Stomach smooth muscle (tissue), 2 donors: ENCODE measurements around the gene RUBCN.
"Not testable (repeated sequence)": the region's sequence is repeated elsewhere in the genome, so short reads cannot be mapped to it uniquely, and the experiment has no call there.

Experiments
- H3K27ac ChIP-seq: one replicate; pipeline ENCODE4 v1.7.0; 2013; ENCODE audit warnings: mild to moderate bottlenecking, low read length, inconsistent platforms
- H3K27me3 ChIP-seq, 2 donors: one replicate each; pipeline ENCODE4 v1.7.0; 2013; ENCODE audit warnings: low read length in 2 of 2; ENCODE audit not compliant: insufficient read depth in 2 of 2, control insufficient read depth in 1 of 2
- H3K36me3 ChIP-seq, 2 donors: one replicate each; pipeline ENCODE4 v1.7.0; 2013; ENCODE audit warnings: low read length in 2 of 2; ENCODE audit not compliant: control insufficient read depth in 2 of 2, insufficient read depth in 2 of 2
- H3K4me1 ChIP-seq: one replicate; pipeline ENCODE4 v1.7.0; 2013; ENCODE audit warnings: low read length; ENCODE audit not compliant: control insufficient read depth, insufficient read depth
- H3K4me3 ChIP-seq, 2 donors: one replicate each; pipeline ENCODE4 v1.7.0; 2013; ENCODE audit warnings: low read length in 2 of 2
- H3K9ac ChIP-seq, 2 donors: one replicate each; pipeline ENCODE4 v1.7.0; 2013; ENCODE audit warnings: low read length in 2 of 2, mild to moderate bottlenecking in 1 of 2
- H3K9me3 ChIP-seq, 2 donors: one replicate each; pipeline ENCODE4 v1.7.0; 2013; ENCODE audit warnings: low read length in 2 of 2; ENCODE audit not compliant: control insufficient read depth in 2 of 2
- donor health status: healthy.
- donor health status: Pancreatic carcinoma.

The RUBCN gene

DNA sequence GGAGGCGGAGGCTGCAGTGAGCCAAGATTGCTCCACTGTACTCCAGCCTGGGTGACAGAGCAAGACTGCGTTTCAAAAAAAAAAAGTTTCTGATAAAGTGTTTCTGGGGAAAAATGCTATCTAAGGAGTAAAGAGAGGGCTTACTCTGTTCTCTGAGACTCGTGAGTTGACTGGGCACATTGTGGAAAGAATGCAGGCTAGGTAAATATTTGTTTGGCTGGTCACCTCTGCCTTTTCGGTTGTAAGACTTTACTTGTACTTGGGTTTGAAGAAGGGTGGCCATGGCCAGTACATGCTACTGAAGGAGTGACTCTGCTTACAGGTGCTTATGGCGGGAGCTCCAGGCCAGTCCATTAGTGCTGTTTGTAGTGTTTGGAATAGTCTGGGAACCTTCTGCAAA is 68.7 kb downstream of the RUBCN start:
- Histone ChIP-seq H3K27ac (no peak overlapping the region), H3K27me3 (no peaks in the 10 kb centered on the region), H3K4me1 (no peaks in the 10 kb centered on the region), H3K9me3 (no peaks in the 10 kb centered on the region), H3K4me3 (no peak overlapping the region), H3K36me3 (peaks cover 2 to 9% of the 10 kb centered on the region in 2 donors), H3K9ac (no peak overlapping the region)

GRCh38 chr3:197667293-197667692 is 69.4 kb downstream of the RUBCN start:
- H3K4me3 ChIP-seq, H3K4me1 ChIP-seq, H3K27ac ChIP-seq: not testable (repeated sequence)

DNA sequence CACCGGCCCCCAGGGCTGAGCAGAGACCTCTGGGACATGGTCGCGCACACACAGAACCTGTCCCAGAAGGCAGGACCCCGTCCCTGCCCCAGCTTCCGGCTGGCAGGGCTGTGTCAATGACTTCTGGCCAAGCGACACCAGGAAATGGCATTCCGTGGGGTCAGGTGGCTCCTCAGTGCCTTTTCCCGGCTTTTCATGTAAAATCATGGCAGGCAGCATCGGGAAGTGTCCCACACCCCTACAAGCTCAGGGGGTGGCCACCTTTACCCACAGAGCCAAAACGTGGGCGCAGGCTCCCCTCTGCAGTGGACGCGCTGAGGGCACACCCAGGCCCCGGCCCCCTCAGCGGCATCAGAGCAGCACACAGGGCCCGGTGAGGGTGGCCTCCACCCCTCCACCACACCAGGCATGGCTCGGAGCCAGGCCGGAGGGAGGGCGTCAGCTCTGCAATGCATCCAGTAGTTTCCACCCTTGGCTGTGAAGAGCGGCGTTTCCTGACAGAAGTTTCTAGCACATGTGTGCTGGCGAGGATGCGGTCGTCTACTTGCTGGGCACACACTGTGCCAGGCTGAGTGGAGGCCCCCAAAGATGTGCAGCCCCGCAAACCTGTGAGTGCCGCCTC is 70.4 kb downstream of the RUBCN start:
- not testable (repeated sequence) for H3K4me3 ChIP-seq, H3K9me3 ChIP-seq, H3K36me3 ChIP-seq, H3K9ac ChIP-seq, H3K27ac ChIP-seq, H3K4me1 ChIP-seq, H3K27me3 ChIP-seq

More at GRCh38 chr3:197667293-197667692, 69.4 kb downstream of the RUBCN start:
- not testable (repeated sequence) for H3K27me3 ChIP-seq, H3K9ac ChIP-seq, H3K36me3 ChIP-seq, H3K9me3 ChIP-seq

DNA sequence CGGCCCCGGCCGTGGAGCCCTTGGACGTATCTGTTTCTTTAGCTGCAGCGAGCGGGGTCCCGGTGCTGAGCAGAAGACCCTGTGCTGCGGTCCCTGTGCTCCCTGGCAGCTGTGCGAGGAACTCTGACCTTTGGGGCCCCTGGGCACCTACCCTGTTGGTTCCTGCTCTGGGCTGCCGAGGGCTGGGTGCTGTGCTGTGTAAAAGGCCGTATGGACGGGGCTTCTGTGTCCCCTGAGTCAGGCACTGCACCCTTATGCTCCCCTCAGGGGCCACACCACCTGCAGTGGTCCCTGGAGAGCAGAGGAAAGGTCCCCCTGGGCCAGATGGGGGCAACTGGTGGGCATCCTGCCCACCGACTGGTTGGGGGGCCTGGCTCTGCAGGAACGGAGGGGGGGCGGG is 71.2 kb downstream of the RUBCN start:
- H3K4me1 ChIP-seq, H3K4me3 ChIP-seq, H3K9ac ChIP-seq, H3K9me3 ChIP-seq, H3K36me3 ChIP-seq, H3K27me3 ChIP-seq, H3K27ac ChIP-seq: not testable (repeated sequence)

GRCh38 chr3:197665142-197665491 is 71.6 kb downstream of the RUBCN start:
- not testable (repeated sequence) for H3K4me1 ChIP-seq, H3K9ac ChIP-seq, H3K27ac ChIP-seq, H3K9me3 ChIP-seq, H3K27me3 ChIP-seq, H3K36me3 ChIP-seq
- peak overlapping the region in 1 of 2 donors; percentile 54 for H3K4me3 ChIP-seq

- not testable (repeated sequence) for H3K9ac ChIP-seq, H3K9me3 ChIP-seq, H3K36me3 ChIP-seq, H3K27ac ChIP-seq, H3K27me3 ChIP-seq, H3K4me1 ChIP-seq
- H3K4me3 ChIP-seq, result peak overlapping the region in 1 of 2 donors; percentile 54
Observed at GRCh38 chr3:197664414-197665141, 72.1 kb downstream of the RUBCN start.

- H3K27ac ChIP-seq, H3K4me1 ChIP-seq, H3K9me3 ChIP-seq, H3K27me3 ChIP-seq, H3K9ac ChIP-seq, H3K36me3 ChIP-seq, H3K4me3 ChIP-seq: not testable (repeated sequence)
Observed at GRCh38 chr3:197663367-197664140, 73.2 kb downstream of the RUBCN start.

GRCh38 chr3:197662352-197662751 is 74.4 kb downstream of the RUBCN start:
- not testable (repeated sequence) for H3K36me3 ChIP-seq, H3K4me3 ChIP-seq, H3K4me1 ChIP-seq, H3K9ac ChIP-seq, H3K9me3 ChIP-seq, H3K27ac ChIP-seq, H3K27me3 ChIP-seq

- not testable (repeated sequence) for H3K27ac ChIP-seq
Observed at GRCh38 chr3:197661874-197662273, 74.8 kb downstream of the RUBCN start.

GRCh38 chr3:197661234-197661834 is 75.4 kb downstream of the RUBCN start:
- not testable (repeated sequence) for H3K9ac ChIP-seq, H3K27ac ChIP-seq, H3K9me3 ChIP-seq, H3K4me1 ChIP-seq, H3K27me3 ChIP-seq, H3K4me3 ChIP-seq, H3K36me3 ChIP-seq

More at GRCh38 chr3:197661874-197662273, 74.8 kb downstream of the RUBCN start:
- not testable (repeated sequence) for H3K9ac ChIP-seq, H3K4me3 ChIP-seq, H3K27me3 ChIP-seq, H3K4me1 ChIP-seq, H3K9me3 ChIP-seq, H3K36me3 ChIP-seq

DNA sequence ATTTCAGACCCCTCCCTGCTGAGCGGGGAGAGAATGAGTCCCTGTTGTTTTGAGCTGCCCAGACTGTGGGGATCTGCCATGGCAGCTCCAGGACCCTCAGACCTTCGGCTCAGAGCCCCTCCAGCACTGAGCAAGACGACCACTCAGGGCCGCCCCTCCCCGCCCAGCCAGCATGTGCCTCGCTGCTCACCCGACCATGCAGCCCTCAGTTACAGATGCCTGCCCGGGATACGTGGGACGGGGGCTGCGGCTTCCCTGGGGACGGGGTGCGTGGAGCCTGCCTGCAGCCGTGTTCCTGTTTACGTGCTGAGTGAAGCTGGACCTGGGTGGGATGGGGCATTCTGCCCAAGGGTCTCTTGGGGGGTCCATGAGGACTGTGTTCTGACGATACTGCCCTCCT is 77.0 kb downstream of the RUBCN start:
- not testable (repeated sequence) for H3K4me3 ChIP-seq, H3K9ac ChIP-seq, H3K27me3 ChIP-seq, H3K4me1 ChIP-seq, H3K36me3 ChIP-seq, H3K27ac ChIP-seq, H3K9me3 ChIP-seq
